ENCODE results near the gene KRT2. TPM values are rescaled to one million over a fixed set of nuclear protein-coding genes. Genes with fewer than 3 reads are reported as not detected.

The KRT2 gene
- total and polyA plus RNA-seq, 10 of the 15 experiments (the other 5 are each of a cell fraction or from before 2014, with no cell fraction given), result 0.08 to 0.12 TPM; not detected in 8

DNA sequence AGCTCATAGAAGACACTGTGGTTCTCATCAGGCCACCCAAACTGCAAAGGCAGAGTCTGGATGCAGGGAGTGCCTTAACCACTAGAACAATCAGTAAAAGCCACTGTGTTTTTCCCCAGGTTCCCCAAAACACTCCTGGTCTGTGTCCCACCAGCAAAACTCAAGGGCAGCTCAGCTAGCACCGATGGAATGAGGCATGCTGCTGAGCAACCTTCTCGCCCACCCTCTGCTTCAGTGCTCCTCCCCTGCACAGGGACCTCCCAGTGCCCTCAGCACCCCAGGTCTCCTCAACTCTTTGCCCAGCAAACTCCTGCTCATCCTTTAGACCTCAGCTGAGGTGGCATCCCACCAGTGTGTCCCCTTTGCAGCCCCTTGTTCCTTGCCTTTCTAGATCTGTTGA lies 47.4 kb upstream of the KRT2 start:
- H3K79me2 ChIP-seq (ENCODE audit: control insufficient read depth, insufficient read depth, low read length), result no peaks in the 10 kb centered on the region
- RAD21 ChIA-PET (ENCODE audit: unreplicated experiment), result no interaction called here
- H3K4me2 ChIP-seq (ENCODE audit: control insufficient read depth, insufficient read depth), result no peak overlapping the region
- TF ChIP-seq CBX5 (IDR thresholded peaks at IDR 0.05; ENCODE audit: low read depth) (no peak), FOS (IDR thresholded peaks at IDR 0.05; ENCODE audit: borderline replicate concordance, extremely low read depth, insufficient read length) (no peak), ZNF207 (IDR thresholded peaks at IDR 0.05; ENCODE audit: borderline replicate concordance) (no peak), IRF4 (IDR thresholded peaks at IDR 0.05; ENCODE audit: low read depth, low read length) (no peak), NR2F1 (conservative IDR thresholded peaks at IDR 0.05) (no peak), TCF3 (IDR thresholded peaks at IDR 0.05; ENCODE audit: borderline replicate concordance, insufficient read depth, low read depth, low read length) (no peak), TCF12 (IDR thresholded peaks at IDR 0.05; ENCODE audit: low read depth, low read length) (no peak), MYB (IDR thresholded peaks at IDR 0.05; ENCODE audit: borderline replicate concordance, low read depth, low read length) (no peak), ESRRA (IDR thresholded peaks at IDR 0.05; ENCODE audit: low read length) (no peak), ZBED1 (IDR thresholded peaks at IDR 0.05; ENCODE audit: borderline replicate concordance) (no peak)
- TF ChIP-seq, protein P1, sequence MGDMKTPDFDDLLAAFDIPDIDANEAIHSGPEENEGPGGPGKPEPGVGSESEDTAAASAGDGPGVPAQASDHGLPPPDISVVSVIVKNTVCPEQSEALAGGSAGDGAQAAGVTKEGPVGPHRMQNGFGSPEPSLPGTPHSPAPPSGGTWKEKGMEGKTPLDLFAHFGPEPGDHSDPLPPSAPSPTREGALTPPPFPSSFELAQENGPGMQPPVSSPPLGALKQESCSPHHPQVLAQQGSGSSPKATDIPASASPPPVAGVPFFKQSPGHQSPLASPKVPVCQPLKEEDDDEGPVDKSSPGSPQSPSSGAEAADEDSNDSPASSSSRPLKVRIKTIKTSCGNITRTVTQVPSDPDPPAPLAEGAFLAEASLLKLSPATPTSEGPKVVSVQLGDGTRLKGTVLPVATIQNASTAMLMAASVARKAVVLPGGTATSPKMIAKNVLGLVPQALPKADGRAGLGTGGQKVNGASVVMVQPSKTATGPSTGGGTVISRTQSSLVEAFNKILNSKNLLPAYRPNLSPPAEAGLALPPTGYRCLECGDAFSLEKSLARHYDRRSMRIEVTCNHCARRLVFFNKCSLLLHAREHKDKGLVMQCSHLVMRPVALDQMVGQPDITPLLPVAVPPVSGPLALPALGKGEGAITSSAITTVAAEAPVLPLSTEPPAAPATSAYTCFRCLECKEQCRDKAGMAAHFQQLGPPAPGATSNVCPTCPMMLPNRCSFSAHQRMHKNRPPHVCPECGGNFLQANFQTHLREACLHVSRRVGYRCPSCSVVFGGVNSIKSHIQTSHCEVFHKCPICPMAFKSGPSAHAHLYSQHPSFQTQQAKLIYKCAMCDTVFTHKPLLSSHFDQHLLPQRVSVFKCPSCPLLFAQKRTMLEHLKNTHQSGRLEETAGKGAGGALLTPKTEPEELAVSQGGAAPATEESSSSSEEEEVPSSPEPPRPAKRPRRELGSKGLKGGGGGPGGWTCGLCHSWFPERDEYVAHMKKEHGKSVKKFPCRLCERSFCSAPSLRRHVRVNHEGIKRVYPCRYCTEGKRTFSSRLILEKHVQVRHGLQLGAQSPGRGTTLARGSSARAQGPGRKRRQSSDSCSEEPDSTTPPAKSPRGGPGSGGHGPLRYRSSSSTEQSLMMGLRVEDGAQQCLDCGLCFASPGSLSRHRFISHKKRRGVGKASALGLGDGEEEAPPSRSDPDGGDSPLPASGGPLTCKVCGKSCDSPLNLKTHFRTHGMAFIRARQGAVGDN (IDR thresholded peaks at IDR 0.05), result no peak
- TF ChIP-seq, protein P2, sequence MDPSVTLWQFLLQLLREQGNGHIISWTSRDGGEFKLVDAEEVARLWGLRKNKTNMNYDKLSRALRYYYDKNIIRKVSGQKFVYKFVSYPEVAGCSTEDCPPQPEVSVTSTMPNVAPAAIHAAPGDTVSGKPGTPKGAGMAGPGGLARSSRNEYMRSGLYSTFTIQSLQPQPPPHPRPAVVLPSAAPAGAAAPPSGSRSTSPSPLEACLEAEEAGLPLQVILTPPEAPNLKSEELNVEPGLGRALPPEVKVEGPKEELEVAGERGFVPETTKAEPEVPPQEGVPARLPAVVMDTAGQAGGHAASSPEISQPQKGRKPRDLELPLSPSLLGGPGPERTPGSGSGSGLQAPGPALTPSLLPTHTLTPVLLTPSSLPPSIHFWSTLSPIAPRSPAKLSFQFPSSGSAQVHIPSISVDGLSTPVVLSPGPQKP (IDR thresholded peaks at IDR 0.05; ENCODE audit: low read depth, low read length), result no peak
- TF ChIP-seq, protein P3, sequence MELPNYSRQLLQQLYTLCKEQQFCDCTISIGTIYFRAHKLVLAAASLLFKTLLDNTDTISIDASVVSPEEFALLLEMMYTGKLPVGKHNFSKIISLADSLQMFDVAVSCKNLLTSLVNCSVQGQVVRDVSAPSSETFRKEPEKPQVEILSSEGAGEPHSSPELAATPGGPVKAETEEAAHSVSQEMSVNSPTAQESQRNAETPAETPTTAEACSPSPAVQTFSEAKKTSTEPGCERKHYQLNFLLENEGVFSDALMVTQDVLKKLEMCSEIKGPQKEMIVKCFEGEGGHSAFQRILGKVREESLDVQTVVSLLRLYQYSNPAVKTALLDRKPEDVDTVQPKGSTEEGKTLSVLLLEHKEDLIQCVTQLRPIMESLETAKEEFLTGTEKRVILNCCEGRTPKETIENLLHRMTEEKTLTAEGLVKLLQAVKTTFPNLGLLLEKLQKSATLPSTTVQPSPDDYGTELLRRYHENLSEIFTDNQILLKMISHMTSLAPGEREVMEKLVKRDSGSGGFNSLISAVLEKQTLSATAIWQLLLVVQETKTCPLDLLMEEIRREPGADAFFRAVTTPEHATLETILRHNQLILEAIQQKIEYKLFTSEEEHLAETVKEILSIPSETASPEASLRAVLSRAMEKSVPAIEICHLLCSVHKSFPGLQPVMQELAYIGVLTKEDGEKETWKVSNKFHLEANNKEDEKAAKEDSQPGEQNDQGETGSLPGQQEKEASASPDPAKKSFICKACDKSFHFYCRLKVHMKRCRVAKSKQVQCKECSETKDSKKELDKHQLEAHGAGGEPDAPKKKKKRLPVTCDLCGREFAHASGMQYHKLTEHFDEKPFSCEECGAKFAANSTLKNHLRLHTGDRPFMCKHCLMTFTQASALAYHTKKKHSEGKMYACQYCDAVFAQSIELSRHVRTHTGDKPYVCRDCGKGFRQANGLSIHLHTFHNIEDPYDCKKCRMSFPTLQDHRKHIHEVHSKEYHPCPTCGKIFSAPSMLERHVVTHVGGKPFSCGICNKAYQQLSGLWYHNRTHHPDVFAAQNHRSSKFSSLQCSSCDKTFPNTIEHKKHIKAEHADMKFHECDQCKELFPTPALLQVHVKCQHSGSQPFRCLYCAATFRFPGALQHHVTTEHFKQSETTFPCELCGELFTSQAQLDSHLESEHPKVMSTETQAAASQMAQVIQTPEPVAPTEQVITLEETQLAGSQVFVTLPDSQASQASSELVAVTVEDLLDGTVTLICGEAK (IDR thresholded peaks at IDR 0.05; ENCODE audit: borderline replicate concordance), result no peak
- TF ChIP-seq, protein P4, sequence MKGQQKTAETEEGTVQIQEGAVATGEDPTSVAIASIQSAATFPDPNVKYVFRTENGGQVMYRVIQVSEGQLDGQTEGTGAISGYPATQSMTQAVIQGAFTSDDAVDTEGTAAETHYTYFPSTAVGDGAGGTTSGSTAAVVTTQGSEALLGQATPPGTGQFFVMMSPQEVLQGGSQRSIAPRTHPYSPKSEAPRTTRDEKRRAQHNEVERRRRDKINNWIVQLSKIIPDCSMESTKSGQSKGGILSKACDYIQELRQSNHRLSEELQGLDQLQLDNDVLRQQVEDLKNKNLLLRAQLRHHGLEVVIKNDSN (IDR thresholded peaks at IDR 0.05; ENCODE audit: borderline replicate concordance, extremely low read length, insufficient read depth, low read depth, low read length), result no peak
- H3K4me3 ChIP-seq, result no peak overlapping the region
- intact Hi-C loops (cut with micrococcal nuclease; ENCODE audit: unreplicated experiment) (no loop called here), in situ Hi-C loops (cut with MboI) (no loop called here)
- FAIRE-seq (no peak), DNase-seq (ENCODE audit: low read depth, low spot score) (no peak), ATAC-seq (no peak)
- SMC1A ChIA-PET (ENCODE audit: uncharacterized antibody, unreplicated experiment), result no interaction called here
- CTCF ChIA-PET, result interaction anchor here (0.7 kb wide), 1 partner anchor 12 kb away, joined by 3 read pairs; no protein-coding TSS in a partner anchor
- BruUV-seq (replicated peaks), result no TSS peak
- H2AFZ ChIP-seq (ENCODE audit: control insufficient read depth, low read depth, low read length), result no peak overlapping the region
- no peaks in the 10 kb centered on the region for H3K36me3 ChIP-seq (ENCODE audit: control insufficient read depth in 2 of 2, insufficient read depth in 2 of 2, low read length in 1 of 2)
- no peaks in the 10 kb centered on the region for H3K4me1 ChIP-seq (ENCODE audit: control insufficient read depth, insufficient read depth, low read length)
- WGBS (ENCODE audit: insufficient coverage, insufficient replicate concordance, low lambda C conversion rate, missing lambda C conversion rate), result 0% methylated on average over 2 of the region's 2 CpGs
- H3K9me3 ChIP-seq (replicated peaks; ENCODE audit: control insufficient read depth, insufficient read depth, low read length), result no peaks in the 10 kb centered on the region
- POLR2A ChIA-PET, result no interaction called here
- H4K20me1 ChIP-seq (ENCODE audit: control insufficient read depth, insufficient read depth), result no peaks in the 10 kb centered on the region
- no peak overlapping the region for H3K9ac ChIP-seq (ENCODE audit: control insufficient read depth, insufficient read depth, low read length)
- no peak overlapping the region for H3K27ac ChIP-seq (ENCODE audit: control insufficient read depth, insufficient read depth)
- H3K27me3 ChIP-seq (replicated peaks in 1 of 2; ENCODE audit: control insufficient read depth in 2 of 2, insufficient read depth in 2 of 2, low read length in 1 of 2), result peaks cover 1 to 2% of the 10 kb centered on the region in 2 experiments; a peak in 2 of 4 replicates

Measured in GM12878 (cell line).